Activated CD4-positive, alpha-beta T cell treated with anti-CD3 and anti-CD28 coated beads, Interleukin-2, amount 50 U/mL, for 16 hours (primary cell): ENCODE data around the gene TLE1.
"Not testable (repeated sequence)": the region's sequence is repeated elsewhere in the genome, so short reads cannot be mapped to it uniquely, and the experiment has no call there.

Experiments used
- DNase-seq: peaks from one replicate; pipeline ENCODE4 v3.0.0-alpha.2; 2020

Gene TLE1

GRCh38 chr9:81597419-81598122, 91.8 kb downstream of the TLE1 start:
- DNase-seq = no peak

- DNase-seq = no peak
Observed at GRCh38 chr9:81596679-81597418, 92.5 kb downstream of the TLE1 start.

GRCh38 chr9:81595887-81596543, 93.3 kb downstream of the TLE1 start:
- DNase-seq = no peak

GRCh38 chr9:81595293-81595692, 94.1 kb downstream of the TLE1 start:
- DNase-seq = not testable (repeated sequence)

- no peak for DNase-seq
Observed at GRCh38 chr9:81594415-81594814, 94.9 kb downstream of the TLE1 start.

- DNase-seq = no peak
Observed at GRCh38 chr9:81592887-81593266, 96.5 kb downstream of the TLE1 start.

- no peak for DNase-seq
Observed at GRCh38 chr9:81591791-81592190, 97.6 kb downstream of the TLE1 start.

- DNase-seq = no peak
Observed at GRCh38 chr9:81590688-81591087, 98.7 kb downstream of the TLE1 start.

- DNase-seq = no peak
Observed at GRCh38 chr9:81589819-81590218, 99.5 kb downstream of the TLE1 start.

- no peak for DNase-seq
Observed at GRCh38 chr9:81589392-81589791, 100.0 kb downstream of the TLE1 start.

GRCh38 chr9:81588148-81588871, 101.0 kb downstream of the TLE1 start:
- no peak for DNase-seq

GRCh38 chr9:81586786-81587185, 102.6 kb downstream of the TLE1 start:
- no peak for DNase-seq

- DNase-seq = no peak
Observed at GRCh38 chr9:81585191-81585763, 104.1 kb downstream of the TLE1 start.

- no peak for DNase-seq
Observed at GRCh38 chr9:81584099-81584498, 105.2 kb downstream of the TLE1 start.

- DNase-seq = no peak
Observed at GRCh38 chr9:81581986-81582385, 107.4 kb downstream of the TLE1 start.

GRCh38 chr9:81579381-81579780, 110.0 kb downstream of the TLE1 start:
- no peak for DNase-seq

- DNase-seq = no peak
Observed at GRCh38 chr9:81578606-81579005, 110.7 kb downstream of the TLE1 start.

GRCh38 chr9:81575956-81576355, 113.4 kb downstream of the TLE1 start:
- DNase-seq = no peak

- no peak for DNase-seq
Observed at GRCh38 chr9:81574405-81574804, 114.9 kb downstream of the TLE1 start.

- DNase-seq = no peak
Observed at GRCh38 chr9:81573415-81574321, 115.7 kb downstream of the TLE1 start.

GRCh38 chr9:81570083-81570482, 119.3 kb downstream of the TLE1 start:
- DNase-seq = no peak
